WI38 (cell line): ENCODE measurements around the gene OPRL1.

ENCODE experiments used
- H3K4me3 ChIP-seq: 2 replicates; pipeline ENCODE4 v1.5.1; 2011; ENCODE audit warnings: low read depth, mild to moderate bottlenecking, control low read depth, low read length
- TF ChIP-seq, protein P1 (sequence below): IDR thresholded peaks from 2 replicates; pipeline ENCODE4 v1.5.1; 2012; ENCODE audit warnings: low read depth, mild to moderate bottlenecking, control low read depth, low read length

OPRL1 gene

DNA sequence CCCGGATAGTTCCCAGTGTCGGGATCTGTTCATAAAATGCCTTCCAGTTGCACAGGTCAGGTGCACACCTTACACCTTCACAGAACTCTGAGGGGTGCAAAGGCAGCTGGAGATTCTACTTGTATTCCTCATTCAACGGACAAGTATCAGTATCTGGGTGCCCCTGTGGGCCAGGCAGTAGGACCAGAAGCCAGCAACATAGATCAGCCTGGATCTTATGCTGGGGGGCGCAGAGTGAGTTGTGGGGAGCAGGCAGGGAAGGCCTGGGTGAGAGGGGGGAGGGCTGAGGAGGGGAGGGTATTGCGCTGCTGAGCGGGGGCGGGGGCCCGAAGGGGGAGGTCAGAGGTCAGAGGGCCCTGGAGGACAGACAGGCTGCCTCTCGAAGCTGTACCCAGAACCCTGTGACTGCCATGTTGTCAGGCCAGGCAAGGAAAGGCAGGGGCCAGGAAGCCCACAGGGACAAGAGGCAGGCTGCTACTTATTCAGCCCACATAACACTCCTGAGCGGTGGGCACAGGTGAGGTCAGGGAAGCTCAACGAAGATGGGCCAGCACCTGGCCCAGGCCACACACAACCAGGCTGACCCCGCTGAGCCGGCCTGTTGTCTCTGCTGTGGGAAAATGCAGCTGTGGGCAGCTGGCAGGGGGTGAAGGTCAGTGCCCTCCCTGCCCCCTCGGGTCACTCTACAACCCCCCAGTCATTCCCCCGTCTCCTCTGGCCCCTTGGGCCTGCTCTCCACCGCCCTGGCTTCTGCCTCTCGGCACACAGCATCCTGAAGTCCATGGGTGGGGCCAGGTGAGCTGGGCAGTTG, 1.1 kb downstream of the OPRL1 start:
- TF ChIP-seq, protein P1, sequence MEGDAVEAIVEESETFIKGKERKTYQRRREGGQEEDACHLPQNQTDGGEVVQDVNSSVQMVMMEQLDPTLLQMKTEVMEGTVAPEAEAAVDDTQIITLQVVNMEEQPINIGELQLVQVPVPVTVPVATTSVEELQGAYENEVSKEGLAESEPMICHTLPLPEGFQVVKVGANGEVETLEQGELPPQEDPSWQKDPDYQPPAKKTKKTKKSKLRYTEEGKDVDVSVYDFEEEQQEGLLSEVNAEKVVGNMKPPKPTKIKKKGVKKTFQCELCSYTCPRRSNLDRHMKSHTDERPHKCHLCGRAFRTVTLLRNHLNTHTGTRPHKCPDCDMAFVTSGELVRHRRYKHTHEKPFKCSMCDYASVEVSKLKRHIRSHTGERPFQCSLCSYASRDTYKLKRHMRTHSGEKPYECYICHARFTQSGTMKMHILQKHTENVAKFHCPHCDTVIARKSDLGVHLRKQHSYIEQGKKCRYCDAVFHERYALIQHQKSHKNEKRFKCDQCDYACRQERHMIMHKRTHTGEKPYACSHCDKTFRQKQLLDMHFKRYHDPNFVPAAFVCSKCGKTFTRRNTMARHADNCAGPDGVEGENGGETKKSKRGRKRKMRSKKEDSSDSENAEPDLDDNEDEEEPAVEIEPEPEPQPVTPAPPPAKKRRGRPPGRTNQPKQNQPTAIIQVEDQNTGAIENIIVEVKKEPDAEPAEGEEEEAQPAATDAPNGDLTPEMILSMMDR: no peak
- no peak overlapping the region for H3K4me3 ChIP-seq

DNA sequence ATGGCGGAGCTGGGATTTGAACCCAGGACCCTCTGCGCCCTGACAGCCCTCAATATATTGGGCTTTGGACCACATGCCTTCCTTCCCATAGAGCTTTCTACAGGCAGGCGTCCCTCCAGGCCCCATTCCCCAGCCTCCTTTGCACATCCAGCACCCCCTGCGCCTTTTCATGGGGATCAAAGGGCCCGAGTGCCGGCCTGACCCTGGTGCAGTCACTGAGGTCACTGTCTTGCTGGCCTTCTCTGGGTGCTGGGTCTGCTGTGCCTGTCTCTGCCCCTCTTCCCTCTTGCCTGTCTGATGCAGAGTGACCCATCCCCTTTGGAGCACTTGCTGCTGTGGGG, 1.7 kb downstream of the OPRL1 start:
- TF ChIP-seq, protein P1: no peak
- no peak overlapping the region for H3K4me3 ChIP-seq

- H3K4me3 ChIP-seq: no peak overlapping the region
- TF ChIP-seq, protein P1: no peak
These were observed 2.3 kb downstream of the OPRL1 start for GRCh38 chr20:64082126-64082731.

DNA sequence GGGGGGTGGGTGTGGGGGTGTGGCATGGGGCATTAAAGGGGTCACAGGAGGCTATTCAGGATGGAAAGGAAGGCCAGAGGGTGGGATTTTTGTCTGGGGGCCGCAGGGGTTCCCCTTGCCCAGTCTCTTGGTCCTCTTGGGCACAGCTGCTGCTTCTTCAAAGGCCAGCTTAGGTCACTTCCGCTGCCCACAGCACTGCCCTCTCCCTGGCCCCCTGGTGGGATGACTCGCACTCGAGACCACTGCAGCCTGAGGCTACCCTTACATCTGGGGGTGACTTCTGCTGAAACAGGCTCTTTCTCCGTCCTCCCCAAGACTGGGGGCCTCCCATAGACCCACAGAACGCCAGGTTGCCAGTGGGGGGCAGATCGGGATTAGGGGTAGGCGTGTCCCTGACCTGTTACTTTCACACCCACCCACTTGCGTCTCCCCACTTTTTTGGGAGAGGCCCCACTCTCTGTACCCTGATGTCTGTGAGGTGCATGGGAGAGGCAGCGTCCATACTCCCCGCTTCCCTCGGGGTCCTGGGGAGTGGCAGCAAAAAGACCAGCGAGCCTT, 3.0 kb downstream of the OPRL1 start:
- peak overlapping the region; percentile 34; the same call in 1 of the 2 replicates for H3K4me3 ChIP-seq
- TF ChIP-seq, protein P1: no peak

DNA sequence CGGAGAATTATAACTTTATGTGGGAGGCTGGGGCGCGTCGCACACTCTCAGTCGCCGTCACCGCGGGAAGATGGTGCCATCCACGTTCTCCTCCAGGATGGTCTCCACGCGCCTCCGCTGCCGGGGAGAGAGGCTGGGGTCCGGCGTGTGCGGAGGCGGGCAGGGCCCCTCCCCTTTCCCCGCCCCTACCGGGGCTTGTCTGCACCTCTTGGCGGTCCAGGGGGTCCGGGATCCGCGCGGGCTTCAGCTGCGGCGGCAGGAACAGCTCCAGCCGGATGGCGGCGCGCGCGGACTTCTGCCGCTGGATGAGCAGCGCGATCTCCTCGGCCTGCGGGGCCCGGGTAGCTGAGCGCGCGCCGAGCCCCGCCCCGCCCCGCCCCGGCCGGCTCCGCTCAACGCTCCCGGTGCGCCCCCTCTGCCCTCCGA, 3.5 kb downstream of the OPRL1 start:
- TF ChIP-seq, protein P1: peak; percentile 56
- peak overlapping the region; percentile 49 for H3K4me3 ChIP-seq

DNA sequence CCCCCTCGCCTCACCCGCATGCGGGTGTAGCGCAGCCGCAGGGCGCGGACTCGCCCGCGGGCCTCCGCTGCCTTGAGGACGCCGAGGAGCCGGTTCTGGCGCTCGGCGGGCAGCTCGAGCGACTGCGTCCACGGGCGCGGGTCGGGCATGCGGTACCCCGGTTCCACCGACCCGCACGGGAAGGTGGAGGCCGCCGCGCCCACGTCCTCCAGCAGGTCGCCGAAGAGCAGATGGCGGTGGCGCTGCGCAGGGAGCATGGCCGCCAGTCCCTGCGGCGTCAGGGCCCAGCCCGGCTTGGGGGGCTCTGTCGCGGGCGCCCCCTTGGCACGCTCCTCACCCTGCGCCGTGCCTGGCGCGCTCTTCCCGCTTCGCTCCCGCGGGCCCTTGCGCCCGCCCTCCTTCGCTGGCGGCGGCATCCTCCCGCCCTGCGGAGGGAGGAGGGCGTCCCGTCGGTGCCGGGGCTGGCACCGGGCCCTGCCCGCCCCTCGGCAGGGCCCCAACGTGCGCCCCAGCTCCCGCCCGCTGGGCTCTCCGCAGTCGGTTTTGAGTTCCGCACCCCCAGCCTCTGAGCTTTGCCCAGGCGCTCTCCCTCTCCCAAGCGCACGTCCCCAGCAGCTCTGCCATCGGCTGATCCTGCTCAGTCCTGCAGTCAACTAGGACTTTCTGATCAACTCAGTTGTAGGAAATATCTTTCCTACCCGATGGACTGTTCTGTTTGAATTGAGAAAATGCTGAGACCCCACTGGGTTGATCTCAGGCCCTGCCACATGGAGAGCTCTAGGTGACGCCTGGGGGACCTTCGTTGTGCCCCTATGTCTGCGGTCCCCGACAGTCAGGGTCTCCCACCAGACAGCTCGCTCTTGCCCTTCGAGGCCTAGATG, 4.2 kb downstream of the OPRL1 start, which contains the start of gene LKAAEAR1:
Gene LKAAEAR1 (minus strand): TSS at position 595 of the 881 bp plus-strand sequence. CDS start 179 bp downstream, at position 416.
- TF ChIP-seq, protein P1: no peak
- peak within 1 kb of the TSS; percentile 49 for H3K4me3 ChIP-seq
